ENCODE measurements around the gene CHD9.

The CHD9 gene

DNA sequence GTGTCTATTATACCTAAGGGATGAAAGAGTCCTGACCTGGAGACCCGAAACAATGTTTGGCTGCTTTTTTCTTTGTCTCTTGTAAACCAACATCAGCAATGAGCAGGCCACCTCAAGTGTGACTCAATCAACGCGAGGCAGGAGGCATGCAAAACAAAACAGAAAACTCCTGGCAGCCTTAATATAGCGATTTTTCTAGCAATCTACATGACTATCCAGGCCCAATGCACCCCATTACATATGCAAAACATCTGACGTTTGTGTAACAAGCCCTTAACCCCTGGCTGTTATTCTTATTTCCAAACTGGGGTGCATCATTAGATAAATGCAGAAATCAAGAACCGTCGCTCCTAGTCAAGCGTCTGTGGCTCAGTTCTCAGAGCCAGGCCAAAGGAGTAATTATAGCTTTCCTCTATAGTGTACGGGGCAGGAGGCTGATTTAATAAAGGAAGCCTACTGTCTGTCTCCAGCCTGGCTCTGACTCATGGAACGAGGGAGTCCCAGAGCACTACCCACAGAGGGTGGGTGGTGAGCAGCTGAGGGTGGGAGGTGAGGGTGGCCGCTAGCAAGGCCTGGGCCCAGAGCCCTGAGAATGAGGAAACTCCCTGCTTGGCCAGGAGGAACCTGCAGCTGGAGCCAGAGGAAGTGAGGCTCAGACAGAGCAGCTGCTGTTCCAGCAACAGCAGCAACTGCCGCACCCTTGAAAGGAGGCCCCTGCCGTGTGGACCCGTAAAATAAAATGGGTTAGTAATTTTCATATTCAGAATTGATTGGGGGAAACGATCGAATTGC, 43.9 kb downstream of the CHD9 start:
- no peak for DNase-seq

DNA sequence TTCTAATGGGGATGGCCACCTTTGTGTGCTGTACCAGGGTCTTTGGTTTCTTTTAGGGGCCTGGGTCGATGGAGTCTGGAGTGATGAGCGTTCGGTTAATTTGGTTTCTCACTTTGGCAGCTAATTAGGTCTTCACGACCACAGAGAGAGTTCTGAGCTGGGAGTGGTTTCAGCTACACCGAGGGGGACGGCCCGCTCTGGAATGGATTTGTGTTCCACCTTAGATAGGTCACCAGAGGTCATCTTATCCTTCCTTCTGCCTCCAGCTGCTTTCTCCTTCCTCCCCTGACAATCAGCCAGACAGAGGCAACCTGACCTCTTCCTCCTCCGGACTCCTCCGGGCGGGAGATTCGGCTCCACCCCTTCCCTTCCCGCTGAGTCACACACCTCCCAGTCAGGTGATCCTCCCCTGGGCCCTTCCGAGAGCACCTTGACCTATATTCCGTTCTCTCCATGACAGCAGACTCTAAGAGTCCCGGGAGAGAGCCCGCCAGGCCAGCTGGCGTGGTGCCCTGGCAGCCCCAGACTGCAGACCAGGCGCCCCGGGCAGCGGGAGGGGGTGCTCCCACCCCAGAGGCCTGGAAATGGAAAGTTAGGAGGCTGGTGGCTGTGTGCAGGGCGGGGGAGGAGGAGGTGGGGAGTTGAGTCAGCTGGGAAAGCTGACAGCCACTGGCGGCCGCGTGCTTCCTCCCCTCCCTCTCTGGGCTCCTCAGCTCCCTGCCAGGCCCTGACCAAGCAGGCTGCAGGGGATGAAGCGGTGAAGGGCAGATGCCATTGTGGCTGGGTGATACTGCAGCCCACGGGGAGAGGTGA, 44.7 kb downstream of the CHD9 start:
- DNase-seq: no peak

DNA sequence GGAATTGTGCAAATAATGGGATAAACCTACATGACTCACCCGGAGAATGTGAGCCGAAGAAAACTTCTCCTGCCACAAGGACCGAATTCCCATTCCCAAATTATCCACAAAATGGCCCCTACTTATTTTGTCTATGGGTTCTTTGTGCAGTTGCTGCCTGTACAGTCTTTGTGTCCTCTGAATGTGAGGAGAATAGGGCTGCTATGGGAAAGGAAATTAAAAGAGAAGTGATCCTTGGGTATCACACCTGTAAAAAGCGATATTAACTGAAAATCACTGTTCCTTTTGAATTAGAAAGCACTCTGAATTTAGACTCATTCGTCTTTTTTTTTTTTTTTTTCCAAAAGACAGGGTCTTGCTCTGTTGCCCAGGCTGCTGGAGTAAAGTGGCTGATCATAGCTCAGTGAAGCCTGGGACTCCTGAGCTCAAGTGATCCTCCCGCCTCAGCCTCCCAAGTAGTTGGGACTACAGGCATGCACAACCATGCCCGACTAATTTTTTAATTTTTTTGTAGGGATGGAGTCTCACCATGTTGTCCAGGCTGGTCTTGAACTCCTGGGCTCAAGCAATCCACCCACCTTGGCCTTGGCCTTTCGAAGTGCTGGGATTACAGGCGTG, 45.4 kb downstream of the CHD9 start:
- no peak for DNase-seq

DNA sequence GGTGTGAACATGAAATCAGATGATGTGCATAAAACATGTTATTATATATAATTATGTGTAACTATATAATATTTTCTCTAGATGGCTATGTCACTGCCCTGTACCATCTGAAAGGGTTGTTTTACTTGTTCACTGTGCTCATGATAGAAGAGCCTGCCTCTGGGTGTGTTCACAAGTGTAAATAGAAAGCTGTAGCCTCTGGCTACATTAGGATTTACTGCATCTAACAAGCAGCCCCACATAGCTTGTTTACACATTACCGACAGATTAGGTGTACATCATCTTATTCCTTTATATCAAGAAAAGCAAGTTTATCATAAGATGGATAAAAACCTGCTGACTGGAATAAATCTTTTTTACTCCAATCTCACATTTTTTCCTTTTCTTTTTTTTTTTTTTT, 46.1 kb downstream of the CHD9 start:
- no peak for DNase-seq

DNA sequence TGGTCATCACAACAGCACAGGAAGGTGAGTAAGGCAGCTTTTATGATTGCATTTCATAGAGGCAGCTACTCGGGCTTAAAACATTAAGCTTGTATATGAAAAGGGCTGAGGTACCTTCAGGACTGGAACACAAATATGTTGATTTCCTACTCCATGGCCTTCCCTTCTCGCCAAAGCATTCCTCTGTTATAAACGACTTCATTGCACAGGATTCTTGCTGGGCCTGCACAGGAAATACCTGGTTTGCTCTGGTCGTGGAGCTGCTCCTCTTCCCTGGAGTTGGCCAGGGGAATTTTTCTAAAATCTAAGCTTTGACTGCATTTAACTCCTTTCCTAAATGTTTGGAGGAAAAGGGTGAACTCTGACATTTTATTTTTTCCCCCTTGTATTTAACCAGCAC, 49.0 kb downstream of the CHD9 start:
- DNase-seq: no peak

DNA sequence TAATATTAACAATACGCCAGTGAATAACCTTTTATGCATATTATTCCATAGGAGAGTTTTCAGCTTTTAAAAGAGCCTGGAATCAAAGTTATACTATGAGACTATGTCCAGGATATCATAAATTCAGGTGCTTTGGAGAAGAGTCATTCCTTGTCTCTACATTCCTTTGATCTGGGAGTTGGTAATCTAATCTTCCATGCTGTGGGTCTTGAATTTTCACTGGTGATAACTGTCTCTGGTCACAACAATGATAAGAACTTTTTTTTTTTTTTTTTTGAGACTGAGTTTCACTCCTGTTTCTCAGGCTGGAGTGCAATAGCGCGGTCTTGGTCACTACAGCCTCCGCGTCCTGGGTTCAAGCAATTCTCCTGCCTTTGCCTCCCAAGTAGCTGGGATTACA, 50.8 kb downstream of the CHD9 start:
- DNase-seq: no peak

DNA sequence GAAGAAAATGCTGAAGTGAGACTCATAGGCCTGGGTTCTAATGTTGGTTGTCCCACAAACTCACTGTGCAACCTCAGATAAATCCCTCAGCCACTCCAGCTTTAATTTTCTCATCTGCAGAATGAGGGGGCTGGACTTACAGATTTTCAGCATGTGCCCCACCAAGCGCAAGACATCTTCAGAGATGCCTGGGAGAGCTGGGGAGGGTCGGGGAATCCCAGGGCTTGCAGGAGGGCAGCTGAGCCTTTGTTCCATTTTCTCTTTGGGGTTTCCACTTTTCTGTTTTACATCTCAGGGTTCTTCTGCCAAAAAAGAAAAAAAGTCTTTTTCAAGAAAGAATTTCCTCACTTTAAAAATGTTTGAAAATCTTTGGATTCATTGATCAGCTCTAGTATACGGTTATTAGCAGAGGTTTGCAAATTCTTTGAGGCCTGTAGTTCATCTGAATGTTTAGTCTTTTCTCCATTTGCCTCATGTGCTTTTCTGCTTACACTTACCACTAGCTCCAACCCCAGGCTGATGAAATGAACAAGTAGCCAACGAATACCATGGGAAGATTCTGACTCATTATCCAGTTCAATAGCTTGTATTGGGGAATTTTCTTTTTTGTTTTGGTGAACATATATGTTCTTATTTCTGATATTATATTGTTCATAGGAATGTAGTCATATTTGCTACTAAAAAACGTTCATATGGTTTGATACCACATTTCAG, 56.4 kb downstream of the CHD9 start:
- no peak for DNase-seq

DNA sequence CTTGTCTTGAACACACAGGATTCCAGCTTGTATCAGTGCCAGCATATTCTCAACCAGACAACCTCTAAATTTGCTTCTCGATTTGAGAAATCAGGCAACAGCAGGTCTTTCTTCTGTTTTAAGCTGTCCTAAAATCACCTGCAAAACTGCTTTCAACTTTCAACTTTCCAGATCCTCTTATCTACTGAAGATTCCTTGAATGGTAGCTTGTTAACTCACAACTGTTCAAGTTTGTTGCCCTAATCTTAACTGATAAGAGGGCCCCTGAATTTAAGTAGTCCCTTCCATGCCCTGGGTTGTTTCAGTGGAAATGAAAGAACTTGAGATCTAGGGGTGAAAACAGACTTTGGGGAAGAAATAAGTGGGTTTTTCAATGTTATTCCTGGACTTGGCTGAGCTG, 57.2 kb downstream of the CHD9 start:
- DNase-seq: no peak

DNA sequence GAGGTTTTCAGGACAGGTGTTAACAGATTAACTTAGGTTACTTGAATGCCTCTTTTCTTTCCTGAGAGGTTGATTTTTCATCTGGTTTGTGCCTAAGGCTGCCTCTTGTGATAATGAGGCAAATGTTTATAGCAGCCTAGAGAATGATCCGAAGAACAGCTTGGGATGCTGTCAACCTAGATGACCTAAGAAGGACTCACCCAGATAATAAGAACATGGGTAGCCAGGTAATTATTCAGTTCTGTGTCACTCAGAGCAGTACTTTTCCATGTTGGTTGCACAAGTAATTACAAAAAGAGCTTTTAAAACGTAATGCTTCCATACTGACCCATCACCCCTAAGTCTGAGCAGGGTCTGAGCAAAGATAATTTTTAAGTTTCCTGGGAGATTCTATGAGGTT, 60.3 kb downstream of the CHD9 start:
- DNase-seq: no peak

DNA sequence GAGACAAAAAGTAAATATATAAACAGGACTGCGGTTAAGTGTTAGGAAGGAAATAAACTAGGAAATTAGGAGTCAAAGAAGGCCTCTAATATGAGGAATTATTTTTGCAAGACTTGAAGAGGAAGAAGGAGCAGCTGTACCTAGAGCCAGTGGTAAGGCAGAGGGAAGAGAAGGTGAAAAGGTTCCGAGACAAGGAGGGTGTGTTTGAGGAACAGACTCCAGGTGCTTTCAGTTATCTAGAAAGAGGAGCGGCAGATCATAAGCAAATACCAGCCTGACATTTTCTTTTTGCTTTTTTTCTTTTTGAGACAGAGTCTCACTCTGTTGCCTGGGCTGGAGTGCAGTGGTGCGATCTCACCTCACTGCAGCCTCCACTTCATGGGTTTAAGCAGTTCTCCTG, 61.0 kb downstream of the CHD9 start:
- no peak for DNase-seq

DNA sequence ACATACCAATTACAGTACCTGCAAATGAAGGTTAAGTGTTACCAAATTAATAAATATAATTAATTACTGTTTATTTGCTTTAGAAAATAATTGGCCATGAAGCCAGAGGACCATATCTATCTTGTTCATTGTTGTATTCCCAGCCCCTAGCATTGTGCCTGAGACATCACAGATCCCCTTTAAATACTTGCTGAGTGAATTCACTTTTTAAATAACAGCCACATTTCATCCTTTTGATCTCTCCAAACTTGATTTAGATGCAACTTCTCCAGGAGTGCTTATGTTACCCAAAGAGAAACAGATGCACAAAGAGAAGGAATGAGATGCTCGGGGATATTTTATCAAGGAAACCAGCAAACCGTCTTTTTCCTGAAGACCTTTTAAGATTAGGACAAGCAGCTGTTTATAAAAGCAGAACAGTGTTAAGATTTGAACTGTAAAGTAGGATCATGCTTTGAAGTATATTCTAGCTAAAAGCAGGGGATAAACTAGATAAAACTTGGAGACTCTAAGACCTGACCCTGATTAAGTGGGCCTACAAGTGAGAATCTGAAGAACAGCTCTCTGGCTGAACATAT, 66.3 kb downstream of the CHD9 start:
- DNase-seq: no peak

DNA sequence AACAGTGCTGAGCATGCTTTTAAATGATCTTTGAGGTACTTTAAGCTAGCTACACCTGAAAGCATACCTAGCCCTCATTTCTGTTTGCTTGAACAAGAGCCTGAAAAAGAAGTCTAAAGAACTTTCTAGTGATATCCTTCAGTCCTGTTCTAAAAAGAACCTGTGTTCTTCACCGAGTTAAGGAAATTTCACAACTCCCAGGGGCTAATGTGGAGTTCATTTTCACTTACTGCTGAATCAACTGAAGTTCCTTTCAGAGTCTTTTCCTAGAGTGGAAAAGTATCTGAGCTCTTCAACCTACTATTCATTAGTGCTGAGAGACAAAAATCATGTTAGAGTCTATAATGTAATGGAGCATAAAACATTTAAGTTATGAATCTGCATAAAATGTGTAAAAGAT, 66.9 kb downstream of the CHD9 start:
- DNase-seq: no peak

DNA sequence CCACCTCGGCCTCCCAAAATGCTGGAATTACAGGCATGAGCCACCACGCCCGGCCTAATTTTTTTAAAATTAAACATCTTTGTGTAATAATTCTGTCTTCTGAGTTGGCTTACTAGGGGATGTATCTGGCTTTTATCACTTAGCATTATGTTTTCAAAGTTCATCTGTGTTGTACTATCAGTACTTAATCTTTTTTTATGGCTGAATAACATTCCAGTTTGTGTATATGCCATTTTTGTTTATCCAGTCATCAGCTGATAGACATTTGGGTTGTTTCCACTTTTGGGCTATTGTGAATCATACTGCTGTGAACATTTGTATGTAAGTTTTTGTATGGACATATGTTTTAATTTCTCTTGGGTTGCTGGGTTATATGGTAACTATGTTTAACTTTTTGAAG, 69.0 kb downstream of the CHD9 start:
- no peak for DNase-seq

DNA sequence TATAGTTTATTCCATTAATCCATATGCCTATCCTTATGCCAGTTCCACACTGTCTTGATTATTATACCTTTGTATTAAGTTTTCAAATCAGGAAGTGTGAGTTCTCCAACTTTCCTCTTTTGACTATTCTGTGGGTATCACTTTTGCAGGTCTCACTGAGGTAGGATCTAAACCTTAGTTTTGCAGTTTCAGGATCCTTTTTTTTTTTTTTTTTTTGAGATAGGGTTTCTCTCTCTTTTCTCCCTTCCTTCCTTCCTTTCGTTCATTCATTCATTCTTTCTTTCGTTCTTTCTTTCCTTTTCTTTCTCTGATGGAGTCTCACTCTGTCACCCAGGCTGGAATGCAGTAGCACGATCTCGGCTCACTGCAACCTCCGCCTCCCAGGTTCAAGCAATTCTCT, 71.6 kb downstream of the CHD9 start:
- DNase-seq: no peak

DNA sequence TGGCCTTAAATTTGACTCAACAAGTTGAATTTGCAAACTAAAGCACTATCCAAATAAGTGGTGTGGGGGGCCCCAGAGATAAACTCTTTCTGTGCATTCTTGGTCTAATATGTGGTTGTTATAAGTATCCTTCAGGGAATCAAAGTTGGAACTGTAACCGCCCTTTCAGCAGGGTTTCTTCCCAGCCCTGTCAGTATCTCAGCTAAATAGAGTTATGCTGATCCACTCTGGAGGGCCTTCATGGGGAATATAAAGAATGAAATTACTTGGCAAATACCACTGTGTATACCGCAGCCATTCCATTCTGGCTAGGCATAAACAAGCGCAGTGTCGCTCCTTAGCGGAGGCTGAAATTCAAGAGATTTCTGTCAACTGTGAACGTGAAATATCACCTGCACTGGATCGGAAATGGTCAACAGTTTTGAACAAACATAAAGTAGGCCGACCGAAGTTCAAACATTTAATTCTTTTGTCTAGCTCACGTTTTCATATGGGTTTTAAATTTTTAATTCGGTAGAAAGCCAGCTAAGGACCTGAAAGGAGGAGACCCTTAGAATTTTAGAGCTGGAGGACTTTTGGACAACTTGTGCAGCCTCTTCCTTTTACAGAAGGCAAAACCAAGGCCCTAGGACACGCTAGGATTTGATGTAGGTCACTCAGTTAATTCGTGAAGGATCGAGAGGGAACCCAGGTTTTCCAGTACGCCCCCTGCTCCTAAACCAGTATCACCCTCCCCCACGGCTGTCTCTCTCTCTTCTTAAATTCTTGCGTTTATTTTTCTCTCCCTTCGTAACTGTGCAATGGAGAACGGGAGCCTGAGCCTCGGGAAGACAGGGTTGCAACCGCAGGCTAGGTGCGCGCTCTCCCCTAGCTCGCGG, 74.7 kb downstream of the CHD9 start:
- no peak for DNase-seq

DNA sequence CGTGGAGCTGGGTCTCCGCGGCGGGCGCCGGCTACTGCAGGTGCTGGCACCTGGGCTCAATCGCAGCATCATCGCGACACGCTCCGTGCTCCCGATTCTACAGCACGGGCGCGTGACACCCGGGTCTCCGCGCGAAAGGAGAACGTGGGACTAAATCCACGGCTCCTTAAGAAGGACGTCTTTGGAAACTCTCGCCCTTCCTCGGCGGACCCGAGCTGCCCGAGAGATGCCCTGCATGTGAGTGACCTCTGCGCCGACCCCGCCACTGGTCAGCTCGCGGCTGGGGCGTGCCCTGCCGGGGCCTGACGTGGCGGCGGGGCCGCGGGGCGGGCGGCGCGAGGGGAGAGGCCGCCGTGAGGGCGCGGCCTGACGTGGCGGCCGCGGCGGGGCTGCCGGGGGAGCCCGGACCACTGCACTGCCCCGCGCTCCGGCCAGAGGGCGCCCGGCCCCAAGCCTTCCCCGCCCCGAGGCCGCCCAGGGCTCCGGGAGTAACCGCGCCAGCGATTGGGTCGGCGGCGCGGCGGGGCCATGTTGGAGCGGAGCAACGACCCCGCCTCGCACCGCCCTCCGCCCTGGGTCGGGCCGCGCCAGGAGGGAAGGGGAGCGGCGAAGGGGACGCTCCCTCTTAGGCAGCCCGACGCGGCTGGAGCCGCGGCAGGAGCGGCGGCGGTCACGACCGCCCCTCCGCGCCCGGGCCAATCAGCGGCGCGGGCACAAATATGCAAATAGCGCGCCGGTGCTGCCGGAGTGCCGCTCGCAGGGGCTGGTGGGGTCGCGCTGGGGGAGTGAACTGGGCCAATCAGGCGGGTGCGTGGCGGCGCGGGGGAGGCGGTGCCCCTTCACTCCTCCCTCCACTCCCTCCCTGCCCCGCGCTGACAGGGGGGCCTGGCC, 75.6 kb downstream of the CHD9 start:
- DNase-seq: peak; percentile 36 to 53

DNA sequence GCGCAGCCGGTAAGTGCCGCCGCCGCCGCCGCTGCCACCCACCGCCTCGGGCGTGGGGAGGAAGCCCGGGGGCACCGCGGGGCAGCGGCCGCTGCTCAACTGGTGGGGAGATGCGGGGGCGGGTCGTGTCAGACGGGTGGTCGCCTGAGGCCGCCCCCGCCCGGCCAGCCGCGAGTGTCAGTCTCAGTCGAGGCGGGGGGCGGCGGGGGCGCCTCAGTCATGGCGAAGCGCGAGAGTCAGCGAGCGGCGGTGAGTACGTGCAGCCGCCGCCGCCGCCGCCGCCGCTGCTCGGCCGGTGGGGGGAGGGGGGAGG, 76.2 kb downstream of the CHD9 start:
- no peak for DNase-seq

DNA sequence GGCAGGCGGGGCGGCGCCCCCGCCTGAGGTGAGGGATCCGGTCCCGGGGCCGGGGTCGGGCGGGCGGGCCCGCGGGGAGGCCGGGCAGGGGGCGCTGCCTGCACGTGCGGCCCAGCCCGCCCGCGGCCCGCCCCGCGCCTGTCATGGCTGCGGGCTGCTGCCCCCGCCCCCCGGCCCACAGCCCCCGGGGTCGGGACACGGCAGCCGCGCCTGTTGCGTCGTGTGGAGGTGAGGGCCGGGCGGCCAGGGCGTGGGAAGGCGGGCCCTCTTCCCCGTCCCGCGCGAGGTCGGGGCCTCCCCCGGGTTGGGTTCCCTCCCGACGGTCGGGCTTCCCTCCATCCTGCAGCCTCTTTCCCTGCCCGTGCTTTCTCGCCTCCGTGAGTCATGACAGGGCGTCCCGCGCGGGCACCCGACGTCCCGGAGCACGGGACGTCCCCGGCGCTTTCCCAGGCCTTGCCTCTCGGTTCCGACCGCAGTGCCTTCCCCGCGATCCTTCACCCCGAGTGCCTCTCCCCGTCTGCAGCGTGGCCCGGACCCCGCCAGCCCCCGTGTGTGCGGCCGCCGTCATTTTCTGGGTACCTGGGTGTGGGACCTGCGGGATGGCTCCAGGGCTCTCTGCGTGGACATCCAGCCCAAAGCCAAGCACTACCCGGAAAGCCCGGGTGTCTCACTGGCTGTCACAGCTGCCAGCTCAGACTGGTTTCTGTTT, 76.7 kb downstream of the CHD9 start:
- no peak for DNase-seq

DNA sequence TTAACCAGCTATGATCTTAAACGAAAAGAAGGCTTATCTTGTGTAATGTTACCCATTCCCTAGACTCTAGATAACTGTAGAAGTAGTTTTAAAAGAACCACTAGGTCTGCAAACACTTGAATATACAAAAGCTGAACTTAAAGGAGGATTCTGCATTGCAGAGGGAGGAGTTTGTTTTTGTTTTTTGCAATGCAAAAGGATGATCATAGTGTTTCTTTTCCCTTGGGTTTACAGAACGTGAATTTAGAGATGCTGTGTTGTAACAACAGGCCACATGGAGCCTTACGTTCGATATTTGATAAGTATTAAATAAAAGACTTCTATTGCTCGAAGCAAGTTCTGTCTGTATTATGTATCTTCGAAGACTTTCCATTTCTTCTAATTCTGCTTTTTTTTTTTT, 77.6 kb downstream of the CHD9 start:
- DNase-seq: no peak

DNA sequence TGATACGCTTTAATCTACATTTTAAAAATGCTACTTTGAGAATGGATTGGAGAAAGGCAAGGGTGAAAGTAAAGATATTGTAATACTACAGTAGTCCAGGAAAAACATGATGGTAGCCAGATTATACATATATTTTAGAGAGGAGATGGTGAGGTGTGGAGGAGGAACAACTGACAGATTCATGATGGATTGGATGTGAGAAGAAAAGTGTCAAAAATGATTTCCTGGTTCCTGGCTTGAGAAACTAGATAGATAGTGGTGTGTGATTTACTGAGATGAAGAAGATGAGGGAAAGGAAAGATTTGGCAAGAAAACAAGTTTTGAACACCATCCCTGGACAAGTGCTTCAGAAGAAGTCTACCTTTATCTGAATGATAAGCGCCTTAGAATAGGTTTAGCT, 80.5 kb downstream of the CHD9 start:
- no peak for DNase-seq

All from cerebellar nuclear complex (tissue), 1 donor.